ENCODE data around the gene OR10K1. TPM values are rescaled to one million over a fixed set of nuclear protein-coding genes. Genes with fewer than 3 reads are reported as not detected.

OR10K1 gene
- total and polyA plus RNA-seq, 12 donors, result not detected

- Histone ChIP-seq H3K4me3 (no peak overlapping the region), H3K27ac (no peak overlapping the region), H3K27me3 (no peaks in the 10 kb centered on the region), H3K36me3 (replicated peaks in 1 of 2) (no peaks in the 10 kb centered on the region), H3K4me1 (replicated peaks in 1 of 2) (no peaks in the 10 kb centered on the region), H3K9me3 (replicated peaks in 1 of 3) (no peaks in the 10 kb centered on the region)
- TF ChIP-seq POLR2A (IDR thresholded peaks at IDR 0.05) (no peak), CTCF (IDR thresholded peaks at IDR 0.05) (no peak)
- no peak for DNase-seq
- 54 to 85% (median 73%) methylated on average over 1 of the region's 1 CpG for WGBS, 4 donors
- intact Hi-C loops (cut with DNase I), result no loop called here
These were observed 7.1 kb upstream of the OR10K1 start for GRCh38 chr1:158454537-158454936.

GRCh38 chr1:158457246-158457645 is 4.4 kb upstream of the OR10K1 start:
- TF ChIP-seq CTCF (IDR thresholded peaks at IDR 0.05) (no peak), POLR2A (IDR thresholded peaks at IDR 0.05) (no peak)
- H3K4me1 ChIP-seq (replicated peaks in 1 of 2), result no peaks in the 10 kb centered on the region
- intact Hi-C loops (cut with DNase I), result no loop called here
- H3K27me3 ChIP-seq, result no peaks in the 10 kb centered on the region
- H3K36me3 ChIP-seq (replicated peaks in 1 of 2), result no peaks in the 10 kb centered on the region
- H3K27ac ChIP-seq, result no peak overlapping the region
- no peak for DNase-seq
- H3K4me3 ChIP-seq, result no peak overlapping the region
- H3K9me3 ChIP-seq (replicated peaks in 1 of 3), result no peaks in the 10 kb centered on the region

DNA sequence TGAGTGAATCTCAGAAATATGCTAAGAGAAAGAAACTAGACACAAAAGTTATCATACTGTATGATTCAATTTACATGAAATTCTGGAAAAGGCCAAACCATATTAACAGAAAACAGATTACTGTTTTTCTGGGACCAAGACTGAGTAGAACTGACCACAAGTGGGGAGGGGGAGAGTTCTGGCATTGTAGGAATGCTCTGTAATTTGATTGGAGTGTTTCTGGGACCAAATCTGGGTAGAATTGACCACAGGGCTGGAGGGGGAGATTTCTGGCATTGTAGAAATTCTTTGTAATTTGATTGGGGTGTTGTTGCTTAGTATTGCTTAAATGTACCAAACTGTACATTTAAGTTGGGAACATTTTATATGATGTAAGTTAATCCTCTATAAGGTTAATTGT is 3.4 kb upstream of the OR10K1 start:
- H3K9me3 ChIP-seq (replicated peaks in 1 of 3), result no peaks in the 10 kb centered on the region
- TF ChIP-seq POLR2A (IDR thresholded peaks at IDR 0.05) (no peak), CTCF (IDR thresholded peaks at IDR 0.05) (no peak)
- no peak overlapping the region for H3K4me3 ChIP-seq
- H3K36me3 ChIP-seq (replicated peaks in 1 of 2), result no peaks in the 10 kb centered on the region
- intact Hi-C loops (cut with DNase I), result no loop called here
- H3K4me1 ChIP-seq (replicated peaks in 1 of 2), result no peaks in the 10 kb centered on the region
- no peak for DNase-seq
- no peak overlapping the region for H3K27ac ChIP-seq
- no peaks in the 10 kb centered on the region for H3K27me3 ChIP-seq

- H3K27me3 ChIP-seq, result no peaks in the 10 kb centered on the region
- no peak within 1 kb of the TSS for H3K4me3 ChIP-seq
- no peak for TF ChIP-seq CTCF (IDR thresholded peaks at IDR 0.05)
- no peak for TF ChIP-seq POLR2A (IDR thresholded peaks at IDR 0.05)
- DNase-seq, result no peak
- no peak within 1 kb of the TSS for H3K27ac ChIP-seq
- H3K4me1 ChIP-seq (replicated peaks in 1 of 2), result no peaks in the 10 kb centered on the region
- intact Hi-C loops (cut with DNase I), result no loop called here
- no peaks in the 10 kb centered on the region for H3K36me3 ChIP-seq (replicated peaks in 1 of 2)
- H3K9me3 ChIP-seq (replicated peaks in 1 of 3), result no peaks in the 10 kb centered on the region
These were observed 10.3 kb downstream of the OR10K1 start, which contains the start of gene OR10R2 for GRCh38 chr1:158471920-158472319. TSS of gene OR10R2 (plus strand) at chr1:158472220. CDS start at chr1:158472326, 106 bp downstream.
